ENCODE measurements around the gene PDE8A. TPM values are rescaled to one million over a fixed set of nuclear protein-coding genes. Genes with fewer than 3 reads are reported as not detected.

PDE8A gene
- total RNA-seq, 3 donors from 2014 or later, result 16.9 to 17.9 (median 17.8) TPM

DNA sequence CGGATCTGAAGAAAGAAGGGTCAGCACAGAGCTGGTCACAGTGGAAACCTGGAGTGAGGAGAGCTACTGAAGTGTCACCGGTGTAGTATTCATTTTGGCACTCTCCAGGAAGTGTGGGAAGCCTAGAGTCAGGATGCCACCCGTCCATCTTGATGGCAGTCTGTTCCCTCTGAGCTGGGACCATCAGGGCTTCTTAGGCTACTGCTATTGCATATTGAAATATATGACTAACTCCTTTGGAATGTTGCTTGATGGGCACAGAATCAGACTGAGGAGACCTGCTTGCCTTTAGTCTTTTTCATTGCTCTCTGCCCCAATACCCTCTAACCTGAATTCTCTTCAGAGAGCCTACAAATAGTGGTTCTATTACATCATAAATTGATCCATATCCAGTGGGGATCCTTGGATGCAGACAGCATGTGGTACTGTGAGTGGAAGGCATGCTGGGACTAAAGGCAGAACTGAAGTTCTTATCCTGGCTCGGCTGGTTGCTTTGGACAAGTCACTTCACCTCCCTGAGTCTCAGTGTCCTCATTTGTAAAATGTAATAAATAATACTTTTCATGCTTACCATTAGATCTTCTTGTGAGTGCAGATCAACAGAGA, 143.5 kb downstream of the PDE8A start:
- no peak overlapping the region for H3K4me3 Mint-ChIP-seq
- no peaks in the 10 kb centered on the region for H3K9me3 Mint-ChIP-seq
- no peaks in the 10 kb centered on the region for H3K4me1 Mint-ChIP-seq (ENCODE audit: low read depth)
- peaks cover 64% of the 10 kb centered on the region for H3K36me3 Mint-ChIP-seq (ENCODE audit: insufficient read depth)
- ATAC-seq (no peak), DNase-seq (no peak)
- no peaks in the 10 kb centered on the region for H3K27me3 Mint-ChIP-seq (ENCODE audit: low read depth)

DNA sequence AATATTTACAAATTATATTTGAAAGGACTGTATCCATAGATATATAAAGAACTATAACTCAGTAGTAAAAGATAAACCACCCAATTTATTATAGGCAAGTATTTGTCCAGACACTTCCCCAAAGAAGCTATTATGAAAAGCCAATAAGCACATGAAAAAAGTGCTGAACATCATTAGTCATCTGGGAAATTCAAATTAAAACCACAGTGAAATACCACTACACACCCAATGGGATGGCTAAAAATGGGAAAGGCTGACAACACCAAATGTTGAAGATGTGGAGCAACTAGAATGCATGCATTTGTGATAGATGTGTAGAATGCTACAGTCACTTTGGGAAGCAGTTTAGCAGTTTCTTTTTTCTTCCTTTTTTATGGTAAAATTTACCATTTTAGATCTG, 147.0 kb downstream of the PDE8A start:
- peaks cover 73% of the 10 kb centered on the region for H3K36me3 Mint-ChIP-seq (ENCODE audit: insufficient read depth)
- no peak overlapping the region for H3K4me3 Mint-ChIP-seq
- ATAC-seq, result no peak

DNA sequence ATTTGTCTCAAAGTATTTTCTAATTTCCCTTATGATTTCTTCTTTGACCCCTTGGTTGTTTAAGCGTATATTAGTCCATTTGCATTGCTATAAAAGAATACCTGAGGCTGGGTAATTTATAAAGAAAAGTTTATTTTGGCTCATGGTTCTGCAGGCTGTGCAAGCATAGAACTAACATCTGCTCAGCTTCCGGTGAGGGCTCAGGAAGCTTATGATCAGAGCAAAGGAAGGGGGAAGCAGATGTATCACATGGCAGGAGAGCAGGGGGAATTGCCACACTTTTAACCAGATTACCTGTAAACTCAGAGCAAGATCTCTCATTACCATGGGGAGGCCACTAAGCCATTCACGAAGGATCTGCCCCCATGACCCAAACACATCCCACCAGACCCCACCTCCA, 148.2 kb downstream of the PDE8A start:
- DNase-seq, result no peak
- peaks cover 64% of the 10 kb centered on the region for H3K36me3 Mint-ChIP-seq (ENCODE audit: insufficient read depth)
- peaks cover 3% of the 10 kb centered on the region for H3K9me3 Mint-ChIP-seq
- no peaks in the 10 kb centered on the region for H3K4me1 Mint-ChIP-seq (ENCODE audit: low read depth)
- no peaks in the 10 kb centered on the region for H3K27me3 Mint-ChIP-seq (ENCODE audit: low read depth)
- no peak overlapping the region for H3K4me3 Mint-ChIP-seq
- ATAC-seq, result no peak

More for the DNA sequence above, 147.0 kb downstream of the PDE8A start:
- peaks cover 3% of the 10 kb centered on the region for H3K9me3 Mint-ChIP-seq
- H3K4me1 Mint-ChIP-seq (ENCODE audit: low read depth), result no peaks in the 10 kb centered on the region
- DNase-seq, result no peak
- no peaks in the 10 kb centered on the region for H3K27me3 Mint-ChIP-seq (ENCODE audit: low read depth)

DNA sequence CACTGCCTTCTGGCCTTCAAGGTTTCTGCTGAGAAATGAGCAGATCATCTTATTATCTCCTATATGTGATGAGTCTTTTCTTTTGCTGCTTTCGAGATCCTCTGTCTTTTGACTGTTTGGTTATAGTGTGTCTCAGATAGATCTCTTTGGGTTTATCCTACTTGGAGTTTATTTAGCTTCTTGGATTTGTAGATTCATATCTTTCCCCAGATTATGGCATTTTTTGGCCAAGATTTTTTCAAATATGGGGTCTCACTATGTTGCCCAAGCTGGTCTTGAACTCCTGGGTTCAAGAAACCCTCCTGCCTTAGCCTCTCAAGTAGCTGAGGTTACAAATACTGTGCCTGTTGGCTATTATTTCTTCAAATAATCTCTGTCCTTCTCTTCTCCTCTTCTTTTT, 150.3 kb downstream of the PDE8A start:
- H3K36me3 Mint-ChIP-seq (ENCODE audit: insufficient read depth), result peaks cover 62% of the 10 kb centered on the region
- H3K4me3 Mint-ChIP-seq, result no peak overlapping the region
- peaks cover 3% of the 10 kb centered on the region for H3K9me3 Mint-ChIP-seq
- no peak for DNase-seq
- no peak for ATAC-seq
- H3K4me1 Mint-ChIP-seq (ENCODE audit: low read depth), result no peaks in the 10 kb centered on the region
- no peaks in the 10 kb centered on the region for H3K27me3 Mint-ChIP-seq (ENCODE audit: low read depth)

DNA sequence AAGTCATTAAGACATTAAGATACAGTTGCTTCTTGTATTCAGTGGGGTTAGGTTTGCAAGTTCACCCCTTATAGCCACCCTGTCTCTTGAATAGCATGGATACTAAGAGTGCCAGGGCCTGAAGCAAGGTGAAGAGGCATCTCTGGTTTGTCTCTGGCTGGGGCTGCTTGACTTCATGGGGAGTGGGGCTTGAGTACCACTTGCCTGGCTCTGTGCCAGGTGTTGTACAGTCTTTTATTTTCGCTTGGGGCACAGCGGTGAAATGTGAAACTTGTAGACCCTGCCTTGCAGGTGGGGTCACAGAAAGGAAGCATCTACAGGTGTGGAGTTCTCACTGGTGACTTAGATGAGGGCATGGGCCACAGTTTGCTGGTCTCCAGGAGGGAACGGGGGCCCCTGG, 152.1 kb downstream of the PDE8A start:
- Mint-ChIP-seq H3K9me3 (peaks cover 3% of the 10 kb centered on the region), H3K36me3 (ENCODE audit: insufficient read depth) (peaks cover 51% of the 10 kb centered on the region), H3K27me3 (ENCODE audit: low read depth) (no peaks in the 10 kb centered on the region), H3K4me1 (ENCODE audit: low read depth) (no peaks in the 10 kb centered on the region), H3K4me3 (no peak overlapping the region)
- ATAC-seq (no peak), DNase-seq (no peak)

DNA sequence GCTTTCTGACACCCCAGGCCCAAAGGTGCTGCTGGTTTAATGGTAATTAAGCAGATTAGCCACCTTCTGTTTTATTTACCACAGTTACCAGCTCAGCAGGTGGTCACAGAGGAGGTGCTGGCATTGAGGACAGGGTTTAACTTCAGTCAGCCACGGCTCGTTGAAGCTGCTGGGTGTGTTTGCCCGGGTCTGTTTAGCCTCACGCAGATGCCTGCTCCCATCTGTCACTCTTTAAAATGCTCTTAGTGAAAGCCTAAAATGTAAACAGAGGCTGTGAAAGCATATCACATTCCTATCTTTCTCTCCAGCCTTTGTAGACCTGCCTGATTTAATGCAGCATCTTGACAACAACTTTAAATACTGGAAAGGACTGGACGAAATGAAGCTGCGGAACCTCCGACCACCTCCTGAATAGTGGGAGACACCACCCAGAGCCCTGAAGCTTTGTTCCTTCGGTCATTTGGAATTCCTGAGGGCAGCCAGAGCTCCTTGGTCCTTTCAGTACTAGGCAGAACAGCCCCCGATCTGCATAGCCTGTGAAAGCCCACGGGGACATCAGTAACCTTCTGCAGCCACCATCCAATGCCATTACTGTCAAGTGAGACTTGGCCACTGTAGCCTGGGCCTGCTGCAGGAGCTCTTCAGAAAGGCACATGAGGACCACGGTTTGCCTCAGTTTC, 156.0 kb downstream of the PDE8A start:
- Mint-ChIP-seq H3K9me3 (no peaks in the 10 kb centered on the region), H3K4me1 (ENCODE audit: low read depth) (no peaks in the 10 kb centered on the region), H3K36me3 (ENCODE audit: insufficient read depth) (peaks cover 31% of the 10 kb centered on the region), H3K4me3 (no peak overlapping the region), H3K27me3 (ENCODE audit: low read depth) (no peaks in the 10 kb centered on the region)
- ATAC-seq (no peak), DNase-seq (no peak)

DNA sequence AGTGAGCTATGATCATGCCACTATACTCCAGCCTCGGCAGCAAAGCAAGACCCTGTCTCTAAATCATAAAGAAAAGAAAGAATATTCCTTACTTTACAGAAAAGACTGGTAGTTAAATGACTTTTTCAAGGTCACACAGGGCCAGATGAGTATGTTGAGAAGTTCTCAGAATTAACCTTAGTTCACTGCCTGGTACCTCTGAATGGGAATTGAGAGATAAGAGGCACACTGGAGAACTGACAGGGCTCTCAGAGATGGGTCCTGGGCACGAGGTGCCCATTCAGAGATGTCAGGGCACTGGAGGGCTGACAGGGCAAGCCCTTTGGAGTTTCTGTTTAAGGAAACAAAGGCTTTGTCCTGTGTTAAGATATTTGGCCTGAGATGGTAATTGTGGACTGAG, 157.7 kb downstream of the PDE8A start:
- Mint-ChIP-seq H3K4me1 (ENCODE audit: low read depth) (no peaks in the 10 kb centered on the region), H3K36me3 (ENCODE audit: insufficient read depth) (peaks cover 23% of the 10 kb centered on the region), H3K9me3 (no peaks in the 10 kb centered on the region), H3K27me3 (ENCODE audit: low read depth) (no peaks in the 10 kb centered on the region), H3K4me3 (no peak overlapping the region)
- DNase-seq (no peak), ATAC-seq (no peak)

DNA sequence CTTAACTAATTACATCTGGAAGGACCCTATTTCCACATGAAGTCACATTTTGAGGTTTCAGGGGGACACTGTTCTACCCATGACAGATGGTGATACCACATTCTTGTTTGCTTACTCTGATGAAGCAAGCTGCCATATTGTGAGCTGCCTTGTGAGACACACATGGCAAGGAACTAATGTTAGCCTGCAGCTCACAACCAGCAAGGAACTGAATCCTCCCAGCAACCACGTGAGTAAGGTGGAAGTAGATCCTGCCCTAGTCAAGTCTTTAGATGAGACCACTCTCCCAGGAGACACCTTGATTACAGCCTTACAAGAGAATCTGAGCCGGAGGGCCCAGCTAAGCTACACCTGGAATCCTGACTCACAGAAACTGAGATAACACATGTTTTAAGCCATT, 160.1 kb downstream of the PDE8A start:
- Mint-ChIP-seq H3K36me3 (ENCODE audit: insufficient read depth) (peaks cover 12% of the 10 kb centered on the region), H3K4me3 (no peak overlapping the region), H3K9me3 (no peaks in the 10 kb centered on the region), H3K27me3 (ENCODE audit: low read depth) (no peaks in the 10 kb centered on the region), H3K4me1 (ENCODE audit: low read depth) (no peaks in the 10 kb centered on the region)
- no peak for DNase-seq
- ATAC-seq, result no peak

DNA sequence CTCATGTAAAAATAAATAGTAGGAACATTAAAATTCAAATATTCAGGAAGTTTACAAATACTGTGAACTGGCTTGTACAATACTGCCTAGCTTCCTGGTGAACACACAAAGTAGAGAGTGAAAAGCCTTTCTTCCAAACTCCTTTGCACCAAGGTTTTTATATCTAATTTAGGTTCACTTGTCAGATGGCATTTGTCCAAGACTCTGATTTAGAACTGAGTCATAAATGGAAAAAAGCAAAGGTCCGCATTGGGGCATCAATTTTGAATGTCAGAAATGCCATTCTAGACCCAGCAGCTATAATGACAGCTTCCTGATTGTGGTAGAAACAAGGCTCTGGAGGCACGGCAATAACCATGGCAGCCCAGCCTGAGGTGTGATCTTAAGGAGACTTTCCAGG, 160.7 kb downstream of the PDE8A start:
- no peak for ATAC-seq
- peaks cover 10% of the 10 kb centered on the region for H3K36me3 Mint-ChIP-seq (ENCODE audit: insufficient read depth)
- no peaks in the 10 kb centered on the region for H3K27me3 Mint-ChIP-seq (ENCODE audit: low read depth)
- DNase-seq, result no peak
- H3K4me3 Mint-ChIP-seq, result no peak overlapping the region
- no peaks in the 10 kb centered on the region for H3K9me3 Mint-ChIP-seq
- no peaks in the 10 kb centered on the region for H3K4me1 Mint-ChIP-seq (ENCODE audit: low read depth)

DNA sequence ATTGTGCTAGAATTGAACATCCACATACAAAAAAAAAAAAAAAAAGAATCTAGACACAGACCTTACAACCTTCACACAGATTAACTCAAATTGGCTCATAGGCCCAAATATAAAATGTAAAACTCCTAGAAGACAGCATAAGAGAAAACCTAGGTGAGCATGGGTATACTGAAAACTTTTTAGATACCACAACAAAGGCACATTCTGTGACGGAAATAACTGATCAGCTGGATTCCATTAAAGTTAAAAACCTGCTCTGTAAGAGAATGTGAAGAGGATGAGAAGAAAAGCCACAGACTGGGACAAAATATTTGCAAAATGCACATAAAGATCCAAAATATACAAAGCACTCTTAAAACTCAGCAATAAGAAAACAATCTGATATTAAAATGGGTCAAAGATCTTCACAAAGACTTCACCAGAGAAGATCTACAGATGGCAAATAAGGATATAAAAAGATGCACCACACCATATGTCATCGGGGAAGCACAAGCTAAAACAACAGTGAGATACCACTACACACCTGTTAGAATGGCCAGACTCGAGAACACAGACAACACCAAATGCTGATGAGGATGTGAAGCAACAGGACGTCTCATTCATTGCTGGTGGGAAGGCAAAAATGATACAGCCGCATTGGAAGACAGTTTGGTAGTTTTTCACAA, 167.9 kb downstream of the PDE8A start:
- peaks cover 4% of the 10 kb centered on the region for H3K27me3 Mint-ChIP-seq (ENCODE audit: low read depth)
- H3K9me3 Mint-ChIP-seq, result peaks cover 9% of the 10 kb centered on the region
- no peak for DNase-seq
- peaks cover 18% of the 10 kb centered on the region for H3K4me1 Mint-ChIP-seq (ENCODE audit: low read depth)
- no peaks in the 10 kb centered on the region for H3K36me3 Mint-ChIP-seq (ENCODE audit: insufficient read depth)
- no peak for ATAC-seq
- no peak overlapping the region for H3K4me3 Mint-ChIP-seq

DNA sequence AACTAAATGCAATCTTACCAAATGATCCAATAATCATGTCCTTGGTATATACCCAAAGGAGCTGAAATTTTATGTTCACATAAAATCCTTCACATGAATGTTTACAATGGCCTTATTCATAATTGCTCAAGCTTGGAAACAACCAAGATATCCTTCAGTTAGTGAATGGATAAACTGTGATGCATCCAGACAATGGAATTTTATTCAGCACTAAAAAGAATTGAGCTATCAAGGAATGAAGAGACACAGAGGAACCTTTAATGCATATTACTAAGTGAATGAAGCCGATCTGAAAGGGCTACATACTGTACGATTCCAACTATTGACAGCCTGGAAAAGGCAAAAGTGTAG, 168.4 kb downstream of the PDE8A start:
- no peak for DNase-seq
- Mint-ChIP-seq H3K4me1 (ENCODE audit: low read depth) (peaks cover 18% of the 10 kb centered on the region), H3K4me3 (no peak overlapping the region), H3K27me3 (ENCODE audit: low read depth) (peaks cover 4% of the 10 kb centered on the region), H3K9me3 (peaks cover 9% of the 10 kb centered on the region), H3K36me3 (ENCODE audit: insufficient read depth) (no peaks in the 10 kb centered on the region)
- ATAC-seq, result no peak

DNA sequence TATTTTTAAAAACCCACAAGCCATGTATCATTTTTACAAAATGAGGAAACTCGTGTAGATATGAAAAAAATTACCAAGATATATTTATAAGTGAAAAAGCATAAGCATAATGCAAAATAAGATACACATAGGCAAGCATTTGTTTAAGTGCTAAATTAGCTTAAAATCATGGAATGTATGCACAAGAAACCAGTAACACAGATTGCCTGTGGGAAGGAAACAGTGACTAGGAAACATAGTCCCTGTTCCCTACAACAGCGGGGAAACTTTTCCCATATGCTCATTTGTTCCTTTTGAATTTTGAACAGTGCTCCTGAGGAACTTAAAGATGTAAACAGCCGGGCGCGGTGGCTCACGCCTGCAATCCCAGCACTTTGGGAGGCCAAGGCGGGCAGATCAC, 169.5 kb downstream of the PDE8A start:
- DNase-seq (no peak), ATAC-seq (no peak)
- Mint-ChIP-seq H3K4me1 (ENCODE audit: low read depth) (peaks cover 18% of the 10 kb centered on the region), H3K27me3 (ENCODE audit: low read depth) (peaks cover 6% of the 10 kb centered on the region), H3K36me3 (ENCODE audit: insufficient read depth) (no peaks in the 10 kb centered on the region), H3K4me3 (no peak overlapping the region), H3K9me3 (peaks cover 9% of the 10 kb centered on the region)

DNA sequence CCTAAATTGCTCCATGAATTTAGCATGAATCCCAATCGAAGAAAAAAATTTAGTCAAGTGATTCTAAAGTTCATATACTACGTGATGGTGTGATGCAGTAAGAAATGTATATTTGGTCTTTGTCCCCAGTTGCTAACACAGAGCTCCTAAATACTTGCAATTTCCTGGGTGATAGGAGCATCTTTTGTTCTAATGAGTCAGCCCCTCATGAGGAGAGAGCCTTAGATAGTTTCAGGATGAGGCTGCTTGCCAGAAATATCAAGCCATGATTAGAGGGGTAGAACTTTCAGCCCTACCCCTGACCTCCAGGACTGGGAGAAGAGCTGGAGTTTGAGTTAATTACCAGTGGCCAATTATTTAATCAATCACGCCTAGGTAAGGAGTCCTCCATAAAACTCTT, 170.2 kb downstream of the PDE8A start:
- DNase-seq (no peak), ATAC-seq (no peak)
- Mint-ChIP-seq H3K4me1 (ENCODE audit: low read depth) (peaks cover 18% of the 10 kb centered on the region), H3K4me3 (no peak overlapping the region), H3K27me3 (ENCODE audit: low read depth) (peaks cover 6% of the 10 kb centered on the region), H3K9me3 (peaks cover 9% of the 10 kb centered on the region), H3K36me3 (ENCODE audit: insufficient read depth) (no peaks in the 10 kb centered on the region)

DNA sequence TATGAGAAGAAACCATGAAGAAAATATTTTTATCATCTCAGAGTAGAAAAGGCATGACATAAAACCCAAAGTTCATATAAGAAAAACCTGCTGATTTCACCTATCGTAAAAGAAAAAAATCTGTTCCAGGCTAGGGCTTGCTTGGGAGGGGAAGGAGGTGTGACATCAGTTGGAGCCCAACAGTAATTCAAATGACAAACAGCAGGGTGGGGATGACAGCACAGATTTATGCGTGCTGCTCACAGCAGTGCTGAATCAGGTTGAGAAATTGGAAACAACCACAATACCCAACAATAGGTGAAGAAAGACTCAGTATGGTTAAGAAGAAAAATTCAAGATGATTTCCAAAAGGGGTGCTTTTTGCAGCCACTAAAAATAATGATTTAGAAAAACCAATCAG, 172.4 kb downstream of the PDE8A start:
- peaks cover 9% of the 10 kb centered on the region for H3K9me3 Mint-ChIP-seq
- ATAC-seq, result no peak
- no peak overlapping the region for H3K4me3 Mint-ChIP-seq
- peaks cover 11% of the 10 kb centered on the region for H3K4me1 Mint-ChIP-seq (ENCODE audit: low read depth)
- peaks cover 6% of the 10 kb centered on the region for H3K27me3 Mint-ChIP-seq (ENCODE audit: low read depth)
- no peak for DNase-seq
- no peaks in the 10 kb centered on the region for H3K36me3 Mint-ChIP-seq (ENCODE audit: insufficient read depth)

DNA sequence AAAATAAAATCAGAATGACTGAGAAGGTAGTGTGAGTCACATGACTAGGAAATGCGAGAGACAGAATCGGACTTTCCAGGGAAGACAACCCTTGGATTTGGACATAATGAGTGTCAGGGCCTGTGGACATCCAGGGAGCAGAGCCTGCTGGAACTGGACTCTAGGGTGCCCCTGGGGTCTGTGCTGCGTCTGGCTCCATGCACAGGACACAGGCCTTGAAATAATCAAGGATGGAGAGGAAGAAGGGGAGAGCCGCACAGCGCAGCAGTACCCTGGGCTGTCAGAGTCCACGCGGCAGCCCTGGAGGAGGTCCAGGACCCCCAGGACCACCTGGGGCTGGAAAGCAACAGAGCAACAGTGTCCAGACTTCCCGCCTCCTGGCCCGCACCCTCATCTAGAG, 173.7 kb downstream of the PDE8A start:
- no peak for ATAC-seq
- Mint-ChIP-seq H3K9me3 (peaks cover 9% of the 10 kb centered on the region), H3K4me1 (ENCODE audit: low read depth) (peaks cover 4% of the 10 kb centered on the region)

More for the DNA sequence above, 173.7 kb downstream of the PDE8A start:
- peaks cover 7% of the 10 kb centered on the region for H3K27me3 Mint-ChIP-seq (ENCODE audit: low read depth)
- no peak for DNase-seq
- no peaks in the 10 kb centered on the region for H3K36me3 Mint-ChIP-seq (ENCODE audit: insufficient read depth)
- no peak overlapping the region for H3K4me3 Mint-ChIP-seq

Measured in activated T-cell treated with anti-CD3 and anti-CD28 coated beads, Interleukin-2, amount 50 U/mL, for 4 hours (primary cell).